Neural cell (in vitro differentiated cells): ENCODE results near the gene MMUT. TPM values are rescaled to one million over a fixed set of nuclear protein-coding genes. Genes with fewer than 3 reads are reported as not detected.

Source experiments
- H2AFZ ChIP-seq: fragments of 200-600, 300-800 bp; sonication (generic), shearing (Covaris generic); 2 replicates; pipeline ENCODE4 v1.6.0; 2014; ENCODE audit warnings: low read depth, mild to moderate bottlenecking, antibody characterized with exemption, low read length, moderate library complexity
- H3F3A ChIP-seq: fragments of 200-600 bp; shearing (Covaris generic); 2 replicates; pipeline ENCODE4 v1.6.1; 2016; ENCODE audit warnings: mild to moderate bottlenecking, moderate library complexity, mixed read lengths, antibody characterized with exemption, low read length; ENCODE audit not compliant: insufficient read depth, poor library complexity, severe bottlenecking
- H3K27ac ChIP-seq: fragments of 200-600, 300-800 bp; sonication (generic), shearing (Covaris generic); 2 replicates; pipeline ENCODE4 v1.5.1; 2014; ENCODE audit warnings: mild to moderate bottlenecking, low read length, moderate library complexity
- H3K27me3 ChIP-seq: fragments of 300-800, 200-600 bp; sonication (generic), shearing (Covaris generic); 2 replicates; pipeline ENCODE4 v1.6.0; 2014; ENCODE audit warnings: mild to moderate bottlenecking, low read depth, low read length, moderate library complexity; ENCODE audit not compliant: insufficient read depth
- H3K36me3 ChIP-seq: fragments of 300-800, 200-600 bp; sonication (generic), shearing (Covaris generic); 2 replicates; pipeline ENCODE4 v1.5.1; 2014; ENCODE audit warnings: mild to moderate bottlenecking, antibody characterized with exemption, low read length, moderate library complexity; ENCODE audit not compliant: insufficient read depth
- H3K4me2 ChIP-seq: fragments of 300-800, 200-600 bp; sonication (generic), shearing (Covaris generic); 2 replicates; pipeline ENCODE4 v1.6.0; 2014; ENCODE audit warnings: mild to moderate bottlenecking, low read length
- H3K4me3 ChIP-seq: fragments of 300-800, 200-600 bp; sonication (generic), shearing (Covaris generic); 2 replicates; pipeline ENCODE4 v1.5.1; 2014; ENCODE audit warnings: mild to moderate bottlenecking, low read length, moderate library complexity
- H3K79me2 ChIP-seq: fragments of 200-600 bp; shearing (Covaris generic); replicated peaks from 2 replicates; pipeline ENCODE4 v1.6.0; 2014; ENCODE audit warnings: mild to moderate bottlenecking, low read length, moderate library complexity; ENCODE audit not compliant: insufficient read depth
- H3K9ac ChIP-seq: fragments of 300-800, 200-600 bp; sonication (generic), shearing (Covaris generic); 2 replicates; pipeline ENCODE4 v1.6.1; 2016; ENCODE audit warnings: mild to moderate bottlenecking, low read length, mixed read lengths
- H3K9me2 ChIP-seq: fragments of 200-600 bp; shearing (Covaris generic); 2 replicates; pipeline ENCODE4 v1.6.1; 2016; ENCODE audit warnings: mild to moderate bottlenecking, low read length, mixed read lengths; ENCODE audit not compliant: insufficient read depth
- H3K9me3 ChIP-seq: fragments of 200-600, 300-800 bp; sonication (generic), shearing (Covaris generic); 2 replicates; pipeline ENCODE4 v1.6.1; 2016; ENCODE audit warnings: mild to moderate bottlenecking, mixed run types, low read length, moderate library complexity, mixed read lengths
- H4K20me1 ChIP-seq: fragments of 200-600 bp; shearing (Covaris generic); 2 replicates; pipeline ENCODE4 v1.6.1; 2016; ENCODE audit warnings: mild to moderate bottlenecking, mixed run types; ENCODE audit not compliant: insufficient read depth
- CTCF ChIP-seq: fragments of 450-650 bp; IDR thresholded peaks from 2 replicates; pipeline ENCODE4 v1.5.1; 2014; ENCODE audit warnings: antibody characterized with exemption, mild to moderate bottlenecking, moderate library complexity; ENCODE audit not compliant: poor library complexity, severe bottlenecking
- EP300 ChIP-seq: fragments of 450-650 bp; conservative IDR thresholded peaks from 2 replicates; pipeline ENCODE4 v1.6.1; 2014; ENCODE audit warnings: antibody characterized with exemption, mild to moderate bottlenecking, moderate library complexity; ENCODE audit not compliant: poor library complexity, severe bottlenecking
- EZH2 ChIP-seq: fragments of 200-600, 300-800 bp; shearing (Covaris generic), sonication (generic); IDR thresholded peaks from 2 replicates; pipeline ENCODE4 v1.6.1; 2014; ENCODE audit warnings: antibody characterized with exemption, low read length, borderline replicate concordance, mild to moderate bottlenecking; ENCODE audit not compliant: insufficient read depth, poor library complexity, severe bottlenecking
- MXI1 ChIP-seq: fragments of 450-650 bp; conservative IDR thresholded peaks from 2 replicates; pipeline ENCODE4 v1.6.1; 2014; ENCODE audit warnings: antibody characterized with exemption, mild to moderate bottlenecking; ENCODE audit not compliant: poor library complexity, severe bottlenecking
- POLR2AphosphoS5 ChIP-seq: IDR thresholded peaks from 2 replicates; pipeline ENCODE4 v1.6.1; 2012
- RAD21 ChIP-seq: fragments of 450-650 bp; conservative IDR thresholded peaks from 2 replicates; pipeline ENCODE4 v1.6.1; 2014; ENCODE audit warnings: antibody characterized with exemption, mild to moderate bottlenecking, moderate library complexity
- REST ChIP-seq: IDR thresholded peaks from 2 replicates; pipeline ENCODE4 v1.6.1; 2012; ENCODE audit warnings: borderline replicate concordance
- SMC3 ChIP-seq: fragments of 450-650 bp; conservative IDR thresholded peaks from 2 replicates; pipeline ENCODE4 v1.6.1; 2014; ENCODE audit warnings: antibody characterized with exemption, mild to moderate bottlenecking, moderate library complexity; ENCODE audit not compliant: poor library complexity
- TAF1 ChIP-seq: IDR thresholded peaks from 2 replicates; pipeline ENCODE4 v1.6.1; 2012; ENCODE audit warnings: low read depth
- polyA plus RNA-seq: library from polyadenylated mRNA; depleted of rRNA; stranded (reverse); fragments of >200 nt; gene quantifications from 2 replicates; pipeline ENCODE4 v1.2.3, GENCODE V29; 2014

MMUT gene
- polyA plus RNA-seq, 1 donor from 2014 or later: 24.0 TPM

- Histone ChIP-seq H2AFZ (no peak overlapping the region), H3K9me3 (no peaks in the 10 kb centered on the region), H3K9me2 (no peaks in the 10 kb centered on the region), H3K27ac (no peak overlapping the region), H3K4me3 (no peak overlapping the region), H4K20me1 (no peaks in the 10 kb centered on the region), H3K27me3 (no peaks in the 10 kb centered on the region), H3K9ac (no peak overlapping the region), H3K36me3 (no peaks in the 10 kb centered on the region), H3K79me2 (no peaks in the 10 kb centered on the region), H3K4me2 (no peak overlapping the region), H3F3A (no peaks in the 10 kb centered on the region)
- no peak for TF ChIP-seq TAF1
- no peak for TF ChIP-seq SMC3
- TF ChIP-seq REST: no peak
- TF ChIP-seq POLR2AphosphoS5: no peak
- TF ChIP-seq EZH2: no peak
- TF ChIP-seq MXI1: no peak
- no peak for TF ChIP-seq RAD21
- TF ChIP-seq CTCF: no peak
- no peak for TF ChIP-seq EP300
Measured at GRCh38 chr6:49384904-49385303, 78.1 kb downstream of the MMUT start.

Other genes with a start within 250 kb of the MMUT start
- 5.3 and 8.8 TPM in 2 replicates for gene CENPQ, start 117 bp upstream of the MMUT start, polyA plus RNA-seq
- not detected in 2 replicates for gene GLYATL3, start 36.7 kb upstream of the MMUT start, polyA plus RNA-seq
- gene C6orf141, start 87.4 kb upstream of the MMUT start, polyA plus RNA-seq: not detected in 2 replicates
- gene RHAG, start 173.6 kb upstream of the MMUT start, polyA plus RNA-seq: not detected in 2 replicates